Heart left ventricle (tissue), 16 donors: ENCODE results near the gene ZNF444. TPM values are rescaled to one million over a fixed set of nuclear protein-coding genes. Genes with fewer than 3 reads are reported as not detected.

ENCODE experiments used
- ATAC-seq, 4 donors: fragments of 200-7000 bp; cut with Tn5 transposase; one replicate each; pipeline ENCODE4 v1.9.1; 2020 to 2022; ENCODE audit warnings: moderate library complexity in 4 of 4, mild to moderate bottlenecking in 3 of 4, moderate number of reproducible peaks in 1 of 4
- DNase-seq, 5 donors: peaks; one replicate each; pipeline ENCODE4 v3.0.0-alpha.2; 2020
- H3K27ac ChIP-seq, 12 donors: fragments of 200-600 bp; sonication (generic) in 4 of 12; one replicate each; pipeline versions ENCODE4 v1.5.0 to v1.8.0; 2016 to 2022; ENCODE audit warnings: mild to moderate bottlenecking in 2 of 12
- H3K27me3 ChIP-seq, 9 donors: fragments of 200-600 bp; sonication (generic) in 2 of 9; one replicate each; pipeline versions ENCODE4 v1.5.1 to v1.8.0; 2016 to 2022; ENCODE audit warnings: mild to moderate bottlenecking in 3 of 9
- H3K36me3 ChIP-seq, 9 donors: fragments of 200-600 bp; sonication (generic) in 2 of 9; one replicate each; pipeline versions ENCODE4 v1.5.0 to v1.8.0; 2018 to 2022; ENCODE audit warnings: mild to moderate bottlenecking in 2 of 9
- H3K4me1 ChIP-seq, 12 donors: fragments of 200-600 bp; sonication (generic) in 4 of 12; one replicate each; pipeline versions ENCODE4 v1.5.0 to v1.8.0; 2016 to 2022; ENCODE audit warnings: mild to moderate bottlenecking in 3 of 12
- H3K4me3 ChIP-seq, 12 donors: fragments of 200-600 bp; sonication (generic) in 4 of 12; one replicate each; pipeline versions ENCODE4 v1.5.0 to v1.8.0; 2017 to 2022; ENCODE audit warnings: mild to moderate bottlenecking in 9 of 12, moderate library complexity in 4 of 12
- H3K9me3 ChIP-seq, 12 donors: fragments of 200-600 bp; sonication (generic) in 4 of 12; one replicate each; pipeline versions ENCODE4 v1.5.0 to v1.8.0; 2016 to 2022; ENCODE audit warnings: mild to moderate bottlenecking in 1 of 12
- CTCF ChIP-seq, 12 donors: fragments of 200-600 bp; sonication (generic) in 4 of 12; IDR thresholded peaks; one replicate each; pipeline versions ENCODE4 v1.5.0 to v1.8.0; 2018 to 2022; ENCODE audit warnings: antibody characterized with exemption in 12 of 12, mild to moderate bottlenecking in 5 of 12
- POLR2A ChIP-seq, 2 donors: fragments of 450-650 bp; IDR thresholded peaks; one replicate each; pipeline ENCODE4 v1.6.1; 2017; ENCODE audit warnings: antibody characterized with exemption in 2 of 2, mild to moderate bottlenecking in 2 of 2, moderate library complexity in 2 of 2
- WGBS, 4 donors: extraction: QIAGEN DNeasy Blood & Tissue Kit in 2 of 4; methylation state at CpG; one replicate each; pipeline versions ENCODE4 v1.1.5 to v1.1.7; 2013 to 2018; 5-methylcytosine and 5-hydroxymethylcytosine counted together
- intact Hi-C, 10 donors: fragments of 100-400 bp; cut with DNase I; formaldehyde crosslinking; loops; one replicate each; pipeline versions ENCODE4 v1.11.1 to v1.14.2; 2022
- polyA plus RNA-seq, 2 donors: library from polyadenylated mRNA; stranded (reverse); fragments of 200-250 nt; gene quantifications; one replicate each; pipeline ENCODE4 v1.2.3, GENCODE V29; 2013
- total RNA-seq, 9 donors: library from RNA; depleted of rRNA in 2 of 9; stranded (reverse); fragments of >200 nt in 2 of 9; fragmentation: NEBNext Ultra II Directional in 3 of 9; extraction: Animal tissue kit (Norgen Biotek cat#: 25700) in 3 of 9; gene quantifications; one replicate each; pipeline versions ENCODE4 v1.1.0 to v1.2.4, GENCODE V29; 2016 to 2023
- donor health status: ischemic (EF 13 %, LVEDD 7.1; RV severe dilation, severe dysfunction).
- donor health status: healthy with polysubstance abuse.
- donor health status: DM: no; HTN: yes; CAD: no.
- donor health status: DM: no; HTN: no; CAD: no.
- donor health status: ischemic (EF 25% LVEDD 6.9; RV normal size, moderate dysfunction).
- donor health status: ischemic (EF 25% LVEDD 5.7; RV mildly dilated, moderate dysfunction).
- donor health status: healthy.
- donor health status: DM: yes; HTN: yes; CAD: no.
- donor health status: ischemic (EF 35%, LVEDD 5.7; RV mildly dilated, moderate dysfunction).
- donor health status: nonischemic (EF 11% LVEDD 7.7; RV severe dilation, severe dysfunction).
- donor health status: DM: yes; HTN: yes; CAD: no.
- donor health status: PGD.
- donor health status: ischemic (EF 29% LVEDD 5.4; RV normal size, mild dysfunction).
- donor health status: nonischemic (EF 23%, LVEDD 6.1; RV moderate dilation, normal function).

Gene ZNF444
- total and polyA plus RNA-seq, 11 donors = 14.8 to 35.8 (median 20.1) TPM

GRCh38 chr19:56111601-56112312 is 29.3 kb upstream of the ZNF444 start:
- H3K27me3 ChIP-seq = no peaks in the 10 kb centered on the region
- ATAC-seq = peak; percentile 58 to 79 (median 72)
- H3K36me3 ChIP-seq = peaks cover 0 to 7% (median 0%) of the 10 kb centered on the region in 9 donors
- intact Hi-C loops = no loop called here
- H3K4me1 ChIP-seq = peaks cover 39 to 95% (median 76%) of the 10 kb centered on the region in 12 donors
- TF ChIP-seq POLR2A (IDR thresholded peaks at IDR 0.05) (no peak), CTCF (IDR thresholded peaks at IDR 0.05) (no peak)
- peak overlapping the region; percentile 50 to 87 (median 75) for H3K27ac ChIP-seq
- WGBS, 4 donors = 38 to 44% (median 41%) methylated on average over 21 to 24 of the region's 24 CpGs
- peak in 3 of 5 donors; percentile 45 to 78 (median 73) for DNase-seq
- H3K9me3 ChIP-seq = no peaks in the 10 kb centered on the region
- H3K4me3 ChIP-seq = peak overlapping the region in 3 of 12 donors; percentile 2 to 7 (median 3)

GRCh38 chr19:56112313-56112709 is 28.8 kb upstream of the ZNF444 start:
- Histone ChIP-seq H3K9me3 (no peaks in the 10 kb centered on the region), H3K27me3 (no peaks in the 10 kb centered on the region), H3K4me3 (peak overlapping the region in 1 of 12 donors; percentile 3), H3K4me1 (peaks cover 39 to 99% (median 78%) of the 10 kb centered on the region in 12 donors), H3K27ac (peak overlapping the region in 10 of 12 donors; percentile 50 to 87 (median 75)), H3K36me3 (peaks cover 0 to 7% (median 0%) of the 10 kb centered on the region in 9 donors)
- no peak for TF ChIP-seq POLR2A (IDR thresholded peaks at IDR 0.05)
- no peak for TF ChIP-seq CTCF (IDR thresholded peaks at IDR 0.05)
- DNase-seq = peak in 1 of 5 donors; percentile 30
- intact Hi-C loops = no loop called here
- WGBS, 4 donors = 37 to 49% (median 45%) methylated on average over 10 of the region's 10 CpGs
- no peak for ATAC-seq

GRCh38 chr19:56113074-56113632 is 27.9 kb upstream of the ZNF444 start:
- Histone ChIP-seq H3K36me3 (peaks cover 0 to 7% (median 0%) of the 10 kb centered on the region in 9 donors), H3K4me3 (no peak overlapping the region), H3K9me3 (no peaks in the 10 kb centered on the region), H3K27me3 (no peaks in the 10 kb centered on the region), H3K4me1 (peaks cover 39 to 99% (median 82%) of the 10 kb centered on the region in 12 donors), H3K27ac (peak overlapping the region in 2 of 12 donors; percentile 84 to 87)
- no peak for ATAC-seq
- no peak for DNase-seq
- WGBS, 4 donors = 59 to 68% (median 64%) methylated on average over 19 to 20 of the region's 20 CpGs
- intact Hi-C loops = no loop called here
- no peak for TF ChIP-seq POLR2A (IDR thresholded peaks at IDR 0.05)
- no peak for TF ChIP-seq CTCF (IDR thresholded peaks at IDR 0.05)

GRCh38 chr19:56114051-56114777 is 26.9 kb upstream of the ZNF444 start:
- Histone ChIP-seq H3K4me3 (no peak overlapping the region), H3K4me1 (peaks cover 35 to 99% (median 82%) of the 10 kb centered on the region in 12 donors), H3K9me3 (no peaks in the 10 kb centered on the region), H3K27ac (peak overlapping the region in 5 of 12 donors; percentile 24 to 84 (median 35)), H3K27me3 (no peaks in the 10 kb centered on the region), H3K36me3 (peaks cover 0 to 10% (median 0%) of the 10 kb centered on the region in 9 donors)
- 53 to 60% (median 56%) methylated on average over 18 to 19 of the region's 19 CpGs for WGBS, 4 donors
- intact Hi-C loops = no loop called here
- DNase-seq = no peak
- TF ChIP-seq CTCF (IDR thresholded peaks at IDR 0.05) = no peak
- no peak for TF ChIP-seq POLR2A (IDR thresholded peaks at IDR 0.05)
- ATAC-seq = no peak
